WTC11 (cell line): ENCODE results near the gene DMRTA2.
A peak's percentile ranks its signal among the peaks of the same experiment; 100 is the strongest.

Source experiments
- E2F4 ChIP-seq: sonication (generic); formaldehyde crosslinking; IDR thresholded peaks from 2 replicates; pipeline ENCODE4 v1.8.1; 2022; ENCODE audit warnings: low read depth, mild to moderate bottlenecking, moderate library complexity, missing genetic modification reagents, borderline replicate concordance
- ELF4 ChIP-seq: sonication (generic); formaldehyde crosslinking; IDR thresholded peaks from 2 replicates; pipeline ENCODE4 v1.8.1; 2022; ENCODE audit warnings: low read depth, mild to moderate bottlenecking, moderate library complexity, missing genetic modification reagents
- EMX1 ChIP-seq: fragments of 250-450 bp; sonication (Bioruptor Pico); IDR thresholded peaks from 2 replicates; pipeline ENCODE4 v1.8.0; 2021; ENCODE audit warnings: mild to moderate bottlenecking
- FOXJ3 ChIP-seq: sonication (generic); formaldehyde crosslinking; IDR thresholded peaks from 2 replicates; pipeline ENCODE4 v1.9.0; 2021; ENCODE audit warnings: missing genetic modification reagents, mild to moderate bottlenecking, borderline replicate concordance
- FOXP4 ChIP-seq: sonication (generic); formaldehyde crosslinking; IDR thresholded peaks from 2 replicates; pipeline ENCODE4 v1.8.0; 2022; ENCODE audit warnings: mild to moderate bottlenecking, missing genetic modification reagents
- IRF2 ChIP-seq: sonication (generic); formaldehyde crosslinking; IDR thresholded peaks from 2 replicates; pipeline ENCODE4 v1.8.0; 2022; ENCODE audit warnings: low read depth, missing genetic modification reagents, borderline replicate concordance
- MXD4 ChIP-seq: fragments of 250-450 bp; sonication (Bioruptor Pico); IDR thresholded peaks from 2 replicates; pipeline ENCODE4 v1.8.0; 2021; ENCODE audit warnings: mild to moderate bottlenecking, moderate library complexity, borderline replicate concordance
- NR3C1 ChIP-seq: sonication (generic); formaldehyde crosslinking; conservative IDR thresholded peaks from 2 replicates; pipeline ENCODE4 v1.8.1; 2023; ENCODE audit warnings: low read depth, mild to moderate bottlenecking, missing genetic modification reagents
- ZNF219 ChIP-seq: sonication (generic); formaldehyde crosslinking; IDR thresholded peaks from 2 replicates; pipeline ENCODE4 v1.8.0; 2023; ENCODE audit warnings: missing genetic modification reagents, mild to moderate bottlenecking, borderline replicate concordance
- TF ChIP-seq, protein P1 (sequence below): fragments of 200-600 bp; IDR thresholded peaks from 2 replicates; pipeline ENCODE4 v1.8.0; 2022; ENCODE audit warnings: antibody characterized with exemption
- TF ChIP-seq, protein P2 (sequence below): sonication (generic); formaldehyde crosslinking; IDR thresholded peaks from 2 replicates; pipeline ENCODE4 v1.8.1; 2022; ENCODE audit warnings: low read depth, missing genetic modification reagents, borderline replicate concordance
- TF ChIP-seq, protein P3 (sequence below): sonication (generic); formaldehyde crosslinking; conservative IDR thresholded peaks from 2 replicates; pipeline ENCODE4 v1.8.1; 2022; ENCODE audit warnings: mild to moderate bottlenecking, missing genetic modification reagents
- TF ChIP-seq, protein P4 (sequence below): fragments of 250-450 bp; sonication (Bioruptor Pico); IDR thresholded peaks from 2 replicates; pipeline ENCODE4 v1.8.0; 2021; ENCODE audit warnings: mild to moderate bottlenecking

- no peak for TF ChIP-seq FOXP4
- TF ChIP-seq FOXJ3 (CRISPR knock-in tag), result no peak
- no peak for TF ChIP-seq IRF2 (CRISPR knock-in tag)
- TF ChIP-seq MXD4, result 0 out of 2 replicates have a peak, but pooled peaks have one; percentile 71
- TF ChIP-seq, protein P1, sequence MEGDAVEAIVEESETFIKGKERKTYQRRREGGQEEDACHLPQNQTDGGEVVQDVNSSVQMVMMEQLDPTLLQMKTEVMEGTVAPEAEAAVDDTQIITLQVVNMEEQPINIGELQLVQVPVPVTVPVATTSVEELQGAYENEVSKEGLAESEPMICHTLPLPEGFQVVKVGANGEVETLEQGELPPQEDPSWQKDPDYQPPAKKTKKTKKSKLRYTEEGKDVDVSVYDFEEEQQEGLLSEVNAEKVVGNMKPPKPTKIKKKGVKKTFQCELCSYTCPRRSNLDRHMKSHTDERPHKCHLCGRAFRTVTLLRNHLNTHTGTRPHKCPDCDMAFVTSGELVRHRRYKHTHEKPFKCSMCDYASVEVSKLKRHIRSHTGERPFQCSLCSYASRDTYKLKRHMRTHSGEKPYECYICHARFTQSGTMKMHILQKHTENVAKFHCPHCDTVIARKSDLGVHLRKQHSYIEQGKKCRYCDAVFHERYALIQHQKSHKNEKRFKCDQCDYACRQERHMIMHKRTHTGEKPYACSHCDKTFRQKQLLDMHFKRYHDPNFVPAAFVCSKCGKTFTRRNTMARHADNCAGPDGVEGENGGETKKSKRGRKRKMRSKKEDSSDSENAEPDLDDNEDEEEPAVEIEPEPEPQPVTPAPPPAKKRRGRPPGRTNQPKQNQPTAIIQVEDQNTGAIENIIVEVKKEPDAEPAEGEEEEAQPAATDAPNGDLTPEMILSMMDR, result no peak
- TF ChIP-seq, protein P2, sequence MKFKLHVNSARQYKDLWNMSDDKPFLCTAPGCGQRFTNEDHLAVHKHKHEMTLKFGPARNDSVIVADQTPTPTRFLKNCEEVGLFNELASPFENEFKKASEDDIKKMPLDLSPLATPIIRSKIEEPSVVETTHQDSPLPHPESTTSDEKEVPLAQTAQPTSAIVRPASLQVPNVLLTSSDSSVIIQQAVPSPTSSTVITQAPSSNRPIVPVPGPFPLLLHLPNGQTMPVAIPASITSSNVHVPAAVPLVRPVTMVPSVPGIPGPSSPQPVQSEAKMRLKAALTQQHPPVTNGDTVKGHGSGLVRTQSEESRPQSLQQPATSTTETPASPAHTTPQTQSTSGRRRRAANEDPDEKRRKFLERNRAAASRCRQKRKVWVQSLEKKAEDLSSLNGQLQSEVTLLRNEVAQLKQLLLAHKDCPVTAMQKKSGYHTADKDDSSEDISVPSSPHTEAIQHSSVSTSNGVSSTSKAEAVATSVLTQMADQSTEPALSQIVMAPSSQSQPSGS (CRISPR knock-in tag), result no peak
- TF ChIP-seq, protein P3, sequence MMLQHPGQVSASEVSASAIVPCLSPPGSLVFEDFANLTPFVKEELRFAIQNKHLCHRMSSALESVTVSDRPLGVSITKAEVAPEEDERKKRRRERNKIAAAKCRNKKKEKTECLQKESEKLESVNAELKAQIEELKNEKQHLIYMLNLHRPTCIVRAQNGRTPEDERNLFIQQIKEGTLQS, result no peak
- TF ChIP-seq, protein P4, sequence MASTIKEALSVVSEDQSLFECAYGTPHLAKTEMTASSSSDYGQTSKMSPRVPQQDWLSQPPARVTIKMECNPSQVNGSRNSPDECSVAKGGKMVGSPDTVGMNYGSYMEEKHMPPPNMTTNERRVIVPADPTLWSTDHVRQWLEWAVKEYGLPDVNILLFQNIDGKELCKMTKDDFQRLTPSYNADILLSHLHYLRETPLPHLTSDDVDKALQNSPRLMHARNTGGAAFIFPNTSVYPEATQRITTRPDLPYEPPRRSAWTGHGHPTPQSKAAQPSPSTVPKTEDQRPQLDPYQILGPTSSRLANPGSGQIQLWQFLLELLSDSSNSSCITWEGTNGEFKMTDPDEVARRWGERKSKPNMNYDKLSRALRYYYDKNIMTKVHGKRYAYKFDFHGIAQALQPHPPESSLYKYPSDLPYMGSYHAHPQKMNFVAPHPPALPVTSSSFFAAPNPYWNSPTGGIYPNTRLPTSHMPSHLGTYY, result peak; percentile 79
- no peak for TF ChIP-seq ELF4 (CRISPR knock-in tag)
- TF ChIP-seq ZNF219 (CRISPR knock-in tag), result no peak
- TF ChIP-seq EMX1 (CRISPR knock-in tag), result no peak
- no peak for TF ChIP-seq E2F4 (CRISPR knock-in tag)
- TF ChIP-seq NR3C1 (CRISPR knock-in tag), result no peak
Measured at GRCh38 chr1:50393522-50394120, 29.6 kb downstream of the DMRTA2 start.
